Anterior cingulate cortex (tissue), 58 donors: ENCODE data around the gene PCSK9.

Source experiments
- DNase-seq, 58 donors: peaks; one replicate each; lab custom pipeline; 2025; lab: John Stamatoyannopoulos, UW

PCSK9 gene

DNA sequence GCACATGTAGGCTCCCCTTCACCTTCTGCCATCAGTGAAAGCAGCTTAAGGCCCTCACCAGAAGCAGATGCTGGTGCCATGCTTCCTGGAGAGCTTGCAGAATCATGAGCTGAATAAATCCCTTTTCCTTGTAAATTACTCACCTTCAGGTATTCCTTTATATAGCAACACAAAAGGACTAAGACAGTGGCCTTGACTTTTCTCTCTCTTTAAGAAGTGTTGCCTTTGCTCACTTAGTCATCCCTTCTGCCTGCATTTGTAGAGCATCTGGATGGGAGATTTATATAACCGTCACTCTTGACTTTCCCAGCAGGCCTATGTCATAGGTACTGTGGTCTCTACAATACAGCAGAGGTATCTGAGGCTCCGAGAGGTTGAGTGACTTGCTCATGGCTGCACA, 3.7 kb downstream of the PCSK9 start:
- no peak for DNase-seq

DNA sequence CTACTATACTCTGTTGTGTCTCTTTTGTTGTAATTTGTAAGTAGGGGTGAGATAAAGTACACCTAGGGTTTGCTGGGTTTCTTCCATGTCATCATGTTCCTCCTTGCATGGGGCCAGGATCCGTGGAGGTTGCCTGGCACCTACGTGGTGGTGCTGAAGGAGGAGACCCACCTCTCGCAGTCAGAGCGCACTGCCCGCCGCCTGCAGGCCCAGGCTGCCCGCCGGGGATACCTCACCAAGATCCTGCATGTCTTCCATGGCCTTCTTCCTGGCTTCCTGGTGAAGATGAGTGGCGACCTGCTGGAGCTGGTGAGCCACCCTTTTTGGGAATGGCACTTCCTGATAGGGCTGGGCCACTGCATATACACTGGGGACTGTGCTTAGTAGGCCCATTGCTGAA, 4.4 kb downstream of the PCSK9 start:
- DNase-seq: no peak

DNA sequence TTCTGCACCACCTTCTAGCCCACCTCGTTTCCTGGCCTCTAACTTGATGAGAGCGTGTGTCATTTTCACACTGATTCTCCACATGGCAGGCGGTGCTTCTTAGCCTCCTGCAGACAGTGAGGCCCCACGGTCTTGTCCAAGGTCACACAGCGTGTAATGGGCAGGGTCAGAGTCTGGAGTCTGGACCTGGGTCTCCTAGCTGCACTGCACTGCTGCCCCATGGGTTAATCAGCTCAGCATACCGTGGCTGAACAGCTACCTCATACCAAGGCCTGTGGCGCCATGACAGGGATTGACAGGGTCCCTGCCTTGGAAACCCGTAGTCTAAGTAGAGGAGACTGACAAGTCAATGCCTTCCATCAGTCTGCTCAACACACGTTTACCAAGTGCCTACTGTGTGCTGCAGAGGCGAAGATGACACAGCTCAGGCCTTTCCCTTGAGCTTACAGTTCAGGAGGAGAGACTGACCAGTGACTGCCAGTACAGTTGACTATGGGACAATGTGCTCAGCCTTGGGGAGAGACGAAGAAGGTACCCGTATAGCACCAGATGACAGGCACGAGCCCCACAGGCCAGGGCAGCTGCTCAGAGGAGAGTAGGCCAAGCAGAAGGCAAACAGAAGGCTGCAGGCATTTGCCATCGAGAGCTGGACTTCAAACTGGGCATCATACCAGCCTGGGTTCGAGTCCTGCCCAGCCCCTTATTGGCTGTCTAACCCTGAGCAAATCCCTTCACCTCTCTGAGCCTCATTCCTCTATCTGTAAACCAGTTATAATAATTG, 5.5 kb downstream of the PCSK9 start:
- no peak for DNase-seq

DNA sequence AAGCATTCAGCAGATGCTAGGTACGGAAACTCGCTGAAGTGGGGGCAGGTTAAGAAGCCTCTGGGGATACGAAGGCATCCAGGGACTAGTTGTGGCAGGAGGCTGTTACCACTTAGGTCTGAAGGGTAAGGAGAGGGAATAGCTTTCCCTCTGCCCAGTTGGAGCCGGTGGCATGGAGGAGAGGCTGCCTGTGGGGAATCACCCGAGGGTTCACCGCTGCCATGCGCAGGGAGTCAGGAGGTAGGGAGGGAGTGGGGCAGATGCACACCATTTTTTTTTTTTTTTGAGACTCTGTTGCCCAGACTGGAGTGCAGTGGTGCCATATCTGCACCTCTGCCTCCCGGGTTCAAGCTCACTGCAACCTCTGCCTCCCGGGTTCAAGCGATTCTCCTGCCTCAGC, 6.1 kb downstream of the PCSK9 start:
- DNase-seq: no peak

DNA sequence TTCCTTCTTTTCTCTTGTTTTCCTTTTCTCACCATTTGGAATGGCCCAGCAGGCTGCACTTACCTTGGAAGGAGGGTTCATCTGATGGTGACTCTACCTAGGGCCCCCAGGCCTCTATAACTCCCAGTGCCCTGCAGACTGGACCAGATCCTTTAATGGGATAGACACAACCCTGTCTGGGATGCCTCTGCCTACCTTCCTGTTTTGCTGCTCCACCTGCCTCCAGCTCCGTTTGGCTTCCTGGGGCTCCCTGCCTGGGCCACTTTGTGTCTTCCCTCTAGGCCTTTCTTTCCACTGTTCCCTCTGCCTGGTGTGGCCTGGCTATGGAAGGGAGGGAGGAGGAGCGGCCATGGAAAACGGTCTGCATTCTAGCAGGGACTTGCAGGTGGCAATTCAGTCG, 7.5 kb downstream of the PCSK9 start:
- no peak for DNase-seq

DNA sequence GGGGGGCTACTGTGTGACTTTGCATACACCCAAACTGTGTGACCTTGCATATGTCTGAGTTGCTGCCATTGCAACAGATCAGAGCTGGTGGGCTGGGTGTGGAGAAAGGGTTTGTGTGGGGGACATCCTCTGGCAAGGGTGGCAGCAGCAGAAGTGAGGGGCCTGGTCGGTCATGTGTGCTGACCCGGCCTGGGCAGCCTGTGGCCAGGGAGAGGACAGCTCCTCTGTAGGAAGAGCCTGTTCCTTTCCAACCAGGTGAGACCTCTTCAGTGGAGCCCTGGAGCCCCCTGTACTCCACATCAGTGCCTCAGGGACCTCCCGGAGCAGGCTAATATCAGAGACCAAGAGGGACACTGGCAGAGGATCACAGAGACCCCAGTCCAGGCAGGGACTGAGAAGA, 8.3 kb downstream of the PCSK9 start:
- no peak for DNase-seq

DNA sequence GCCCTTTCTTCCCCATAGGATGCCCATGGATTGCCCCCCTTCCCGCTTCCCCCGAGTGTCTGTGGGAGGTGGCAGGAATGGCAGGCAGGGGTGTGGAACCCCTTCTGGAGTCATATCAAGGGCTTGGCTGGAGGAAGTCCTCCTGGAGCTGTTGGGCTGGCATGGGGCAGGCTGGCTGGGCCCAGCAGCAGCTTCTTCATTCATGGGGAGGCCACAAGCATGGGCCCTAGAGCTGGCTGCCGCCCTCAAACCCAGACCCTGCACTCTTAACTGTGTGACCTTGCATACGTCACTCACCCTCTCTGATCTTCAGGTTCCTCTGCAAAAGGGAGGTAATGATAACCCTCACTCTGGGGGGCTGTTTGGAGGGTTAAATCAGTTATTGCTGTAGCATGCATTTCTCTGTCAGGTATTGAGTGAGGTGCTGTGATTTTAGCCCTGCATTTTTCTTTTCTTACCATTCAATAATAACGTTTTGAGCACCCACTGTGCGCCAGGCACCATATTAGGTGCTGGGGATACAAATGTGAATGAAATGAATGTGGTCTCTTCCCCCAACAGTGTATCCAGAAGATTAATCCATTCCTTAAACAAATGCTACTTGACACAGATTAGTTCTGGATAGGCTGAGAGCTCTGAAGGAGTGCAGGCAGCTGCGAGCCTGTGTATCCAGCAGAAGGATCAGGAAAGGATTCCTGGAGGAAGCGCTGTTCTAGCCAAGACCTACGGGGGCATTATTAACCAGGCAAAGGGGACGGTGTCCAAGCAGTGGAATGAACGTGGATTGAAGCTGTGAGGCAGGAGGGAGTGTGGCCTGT, 9.3 kb downstream of the PCSK9 start:
- DNase-seq: no peak

DNA sequence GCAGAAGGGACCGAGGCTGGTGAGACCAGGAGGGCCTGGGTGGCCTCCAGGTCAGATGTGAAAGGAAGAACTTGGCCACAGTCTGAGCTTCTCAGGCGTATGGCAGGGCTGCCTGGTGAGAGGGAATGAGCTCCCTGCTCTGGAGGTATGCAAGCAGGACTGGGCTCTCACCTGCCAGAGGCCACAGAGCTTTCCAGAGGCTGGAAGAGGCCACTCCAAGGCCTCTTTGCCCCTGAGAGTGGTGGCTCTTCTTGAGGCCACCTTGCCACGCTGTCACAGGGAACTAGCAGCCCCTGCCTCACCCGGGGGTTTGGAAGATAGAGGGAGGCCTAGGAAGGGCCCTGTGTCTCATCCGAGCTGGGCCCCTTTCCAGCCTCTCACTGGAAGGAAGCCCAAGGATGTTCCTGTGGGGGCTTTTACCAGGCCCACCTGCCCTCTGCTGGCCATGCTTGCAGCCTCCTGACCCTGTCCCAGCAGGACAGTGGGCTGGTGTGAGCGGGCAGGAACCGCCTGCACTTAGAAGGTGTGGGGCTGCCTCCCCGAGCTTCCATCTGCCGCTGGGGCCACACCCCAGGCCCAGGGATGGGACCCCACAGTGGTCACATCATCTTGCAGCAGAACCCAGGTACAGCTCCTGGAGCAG, 10.0 kb downstream of the PCSK9 start:
- DNase-seq: no peak

DNA sequence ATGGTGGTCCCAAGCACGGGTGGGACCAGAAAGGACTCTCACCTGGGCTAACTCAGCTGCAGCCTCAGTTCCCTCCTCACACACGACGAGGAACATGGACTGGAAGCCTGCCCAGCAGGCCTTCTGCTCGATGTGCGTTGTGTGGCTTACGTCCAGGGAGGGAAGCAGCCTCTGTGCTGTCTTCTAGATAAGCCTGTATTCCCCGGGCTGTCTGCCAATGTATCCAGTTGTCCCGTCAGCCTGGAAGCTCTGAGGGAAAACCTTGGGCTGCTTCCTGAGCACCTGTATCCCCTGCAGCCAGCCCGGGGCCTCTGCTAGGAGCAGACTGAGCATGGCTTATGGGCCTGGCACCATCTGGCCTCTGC, 10.5 kb downstream of the PCSK9 start:
- DNase-seq: peak in 10 of 58 donors; percentile 10 to 54 (median 19)

DNA sequence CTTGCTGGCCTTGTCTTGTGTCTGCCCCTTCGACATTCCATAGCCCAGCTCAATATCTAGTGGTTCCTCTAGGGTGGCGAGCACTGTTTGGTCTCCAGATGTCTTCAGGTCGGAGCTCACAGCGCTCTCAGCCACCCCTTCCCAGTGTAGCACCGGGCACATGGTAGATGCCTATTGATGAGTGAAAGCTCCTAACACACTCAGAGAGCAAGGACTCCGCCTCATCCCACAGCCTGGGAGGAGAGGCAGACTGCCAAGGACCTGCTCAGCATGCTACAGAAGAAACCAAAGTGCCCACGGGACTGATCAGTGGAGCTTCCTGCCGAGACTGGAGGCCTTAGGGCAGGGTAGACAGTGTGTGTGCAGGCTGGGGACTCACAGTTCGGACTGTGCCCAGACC, 10.9 kb downstream of the PCSK9 start:
- DNase-seq: peak in 22 of 58 donors; percentile 5 to 56 (median 32)

DNA sequence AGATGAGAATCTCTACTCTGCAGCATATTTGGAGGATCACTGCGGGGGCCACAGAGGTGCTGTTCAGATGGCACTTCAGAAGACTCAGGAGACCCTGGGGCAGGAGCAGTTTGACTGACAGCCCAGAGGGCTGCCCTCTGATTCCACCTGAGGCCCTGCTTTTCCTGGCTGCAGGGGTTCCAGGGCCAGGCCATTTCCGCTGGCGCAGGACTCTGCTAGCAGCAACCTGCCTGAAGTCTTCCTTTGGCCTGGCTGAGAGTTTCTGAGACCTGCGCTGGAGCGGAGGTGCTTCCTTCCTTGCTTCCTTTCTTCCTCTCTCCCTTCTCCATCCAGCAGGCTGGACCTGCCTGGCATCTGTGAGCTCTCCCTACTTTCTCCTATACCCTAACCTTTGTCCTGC, 11.8 kb downstream of the PCSK9 start:
- DNase-seq: no peak

DNA sequence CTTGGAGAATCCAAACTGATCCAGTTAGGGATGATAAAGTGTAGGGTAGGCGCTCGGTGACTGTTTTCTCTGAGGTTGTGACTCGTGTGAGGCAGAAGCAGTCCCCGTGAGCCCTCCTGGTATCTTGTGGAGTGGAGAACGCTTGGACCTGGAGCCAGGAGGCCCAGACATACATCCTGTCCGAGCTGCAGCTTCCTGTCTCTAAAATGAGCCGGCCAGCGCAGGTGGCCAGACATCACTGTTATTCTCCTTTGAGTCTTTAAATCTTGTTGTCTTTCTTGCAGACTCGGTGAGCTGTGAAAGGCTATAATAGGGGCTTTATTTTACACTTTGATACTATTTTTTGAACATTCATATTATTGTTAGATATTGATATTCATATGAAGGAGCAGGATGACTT, 12.3 kb downstream of the PCSK9 start:
- no peak for DNase-seq

DNA sequence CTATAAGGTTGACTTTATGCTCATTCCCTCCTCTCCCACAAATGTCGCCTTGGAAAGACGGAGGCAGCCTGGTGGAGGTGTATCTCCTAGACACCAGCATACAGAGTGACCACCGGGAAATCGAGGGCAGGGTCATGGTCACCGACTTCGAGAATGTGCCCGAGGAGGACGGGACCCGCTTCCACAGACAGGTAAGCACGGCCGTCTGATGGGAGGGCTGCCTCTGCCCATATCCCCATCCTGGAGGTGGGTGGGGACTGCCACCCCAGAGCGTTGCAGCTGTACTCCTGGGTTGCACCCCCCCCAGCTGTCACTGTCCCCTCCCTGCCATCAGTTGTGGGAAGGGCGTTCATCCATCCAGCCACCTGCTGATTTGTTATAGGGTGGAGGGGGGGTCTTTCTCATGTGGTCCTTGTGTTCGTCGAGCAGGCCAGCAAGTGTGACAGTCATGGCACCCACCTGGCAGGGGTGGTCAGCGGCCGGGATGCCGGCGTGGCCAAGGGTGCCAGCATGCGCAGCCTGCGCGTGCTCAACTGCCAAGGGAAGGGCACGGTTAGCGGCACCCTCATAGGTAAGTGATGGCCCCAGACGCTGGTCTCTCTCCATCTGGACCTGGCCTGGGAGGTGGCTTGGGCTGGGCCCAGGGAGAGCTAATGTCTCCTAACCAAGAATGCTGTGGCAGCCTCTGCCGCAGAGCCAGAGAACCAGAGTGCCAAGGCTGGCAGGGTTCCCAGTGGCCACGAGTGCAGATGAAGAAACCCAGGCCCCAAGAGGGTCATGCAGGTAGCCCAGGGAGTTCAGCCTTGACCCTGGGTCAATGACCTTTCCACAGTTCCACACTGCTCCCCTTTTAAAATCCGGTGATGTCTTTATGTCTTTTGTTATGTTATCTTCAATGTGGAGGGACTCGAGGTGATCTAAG, 13.1 kb downstream of the PCSK9 start:
- DNase-seq: no peak

DNA sequence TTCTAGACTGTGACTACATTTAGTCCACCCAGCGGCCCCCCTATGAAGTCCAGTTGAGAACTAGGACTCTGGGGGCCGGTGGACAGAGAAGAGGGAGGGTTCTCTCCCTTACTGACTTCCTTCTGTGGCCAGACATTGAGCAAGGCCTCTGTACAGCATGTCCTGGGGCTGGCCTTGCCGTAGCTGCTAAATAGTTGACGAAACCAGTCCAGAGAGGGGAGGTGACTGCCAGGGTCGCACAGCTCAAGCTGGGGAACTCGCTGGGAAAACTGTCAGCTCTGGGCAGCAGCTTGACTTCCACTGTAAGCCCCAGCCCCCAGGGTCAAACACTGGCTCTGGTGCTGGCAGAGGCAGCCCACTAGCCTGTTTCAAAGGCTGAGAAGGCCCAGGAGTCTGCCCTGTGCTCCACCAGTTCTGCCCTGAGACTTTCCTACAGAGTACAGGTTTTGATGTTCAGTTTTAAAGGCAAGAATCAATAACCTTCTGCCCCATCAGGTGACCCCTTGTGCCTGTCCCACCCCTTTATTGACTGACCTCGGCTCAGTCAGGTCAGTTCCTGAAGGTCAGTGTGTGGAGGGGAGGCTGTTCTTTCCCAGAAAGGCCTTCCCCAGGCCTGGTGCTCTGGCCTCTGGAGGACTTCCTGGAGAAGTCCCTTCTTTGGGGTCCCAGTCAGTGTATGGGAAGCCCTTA, 14.1 kb downstream of the PCSK9 start:
- DNase-seq: peak in 2 of 58 donors; percentile 14 to 18

DNA sequence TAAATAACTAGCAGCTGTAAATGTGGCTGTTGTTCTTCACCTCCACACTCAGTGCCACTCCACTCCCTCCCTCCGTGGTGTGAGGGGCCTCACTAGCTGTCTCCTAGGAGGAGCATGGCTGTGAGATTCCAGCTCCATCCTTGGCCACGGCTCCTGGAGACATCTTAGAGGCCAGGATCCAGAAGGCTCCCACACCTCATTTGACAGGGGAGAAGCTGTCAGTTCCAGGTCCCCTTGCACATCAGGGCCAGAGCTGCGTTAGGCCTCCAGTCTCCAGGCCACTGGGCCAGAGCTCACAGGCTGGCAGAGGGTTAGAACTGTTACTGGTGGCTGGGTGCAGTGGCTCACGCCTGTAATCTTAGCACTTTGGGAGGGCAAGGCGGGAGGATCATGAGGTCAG, 15.0 kb downstream of the PCSK9 start:
- no peak for DNase-seq

DNA sequence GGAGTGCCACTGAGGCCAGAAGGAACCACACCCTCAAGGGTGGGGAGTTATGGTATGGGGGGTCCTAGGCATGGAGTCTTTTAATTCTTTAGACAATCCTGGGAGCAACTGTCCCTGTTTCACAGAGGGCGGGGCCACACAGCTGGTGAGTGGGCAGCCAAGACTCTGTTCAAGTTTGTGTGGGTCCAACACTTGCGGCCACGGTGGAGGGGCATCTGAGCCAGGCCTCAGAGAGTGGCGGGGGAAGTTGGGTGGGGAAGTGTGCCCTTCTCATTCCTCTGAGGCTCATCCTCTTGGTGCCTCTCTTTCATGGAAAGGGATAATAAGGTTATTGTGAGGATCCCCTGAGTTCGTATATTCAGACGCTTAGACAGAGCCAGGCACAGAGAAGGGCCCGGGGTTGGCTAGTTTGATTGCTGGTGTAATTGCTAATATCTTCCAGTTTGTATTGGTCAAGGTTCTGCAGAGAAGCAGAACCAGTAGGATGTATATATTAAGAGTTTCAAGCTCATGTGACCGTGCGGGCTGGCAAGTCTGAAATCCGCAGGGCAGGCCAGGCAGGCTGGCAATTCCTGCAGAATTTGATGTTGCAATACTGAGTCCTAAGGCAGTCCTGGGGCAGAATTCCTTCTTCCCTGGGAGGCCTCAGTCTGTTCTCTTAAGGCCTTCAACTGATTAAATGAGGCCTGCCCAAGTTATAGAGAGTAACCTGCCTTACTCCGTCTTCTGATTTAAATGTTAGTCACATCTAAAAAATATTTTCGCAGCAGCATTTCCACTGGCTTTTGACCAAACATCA, 15.9 kb downstream of the PCSK9 start:
- no peak for DNase-seq

DNA sequence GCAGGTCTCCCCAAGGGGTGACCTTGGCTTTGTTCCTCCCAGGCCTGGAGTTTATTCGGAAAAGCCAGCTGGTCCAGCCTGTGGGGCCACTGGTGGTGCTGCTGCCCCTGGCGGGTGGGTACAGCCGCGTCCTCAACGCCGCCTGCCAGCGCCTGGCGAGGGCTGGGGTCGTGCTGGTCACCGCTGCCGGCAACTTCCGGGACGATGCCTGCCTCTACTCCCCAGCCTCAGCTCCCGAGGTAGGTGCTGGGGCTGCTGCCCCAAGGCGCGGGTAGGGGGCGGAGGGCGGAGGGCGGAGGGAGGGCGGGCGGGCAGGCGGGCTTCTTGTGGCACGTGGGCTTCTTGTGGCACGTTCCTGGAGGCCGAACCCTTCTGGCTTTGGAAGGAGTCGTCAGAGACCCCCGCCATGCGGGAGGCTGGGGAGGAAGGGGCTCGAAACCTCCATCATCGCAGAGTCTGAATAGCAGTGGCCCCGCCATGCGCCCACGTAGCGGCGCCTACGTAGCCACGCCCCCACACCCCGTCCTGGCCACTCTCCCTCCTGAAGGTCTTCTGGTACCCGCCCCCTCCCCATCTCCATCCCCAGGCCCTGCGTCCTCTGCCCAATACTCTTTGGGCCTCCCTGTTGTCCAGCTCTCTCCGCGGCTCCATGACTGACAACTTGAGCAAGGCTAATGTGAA, 16.7 kb downstream of the PCSK9 start:
- DNase-seq: no peak

DNA sequence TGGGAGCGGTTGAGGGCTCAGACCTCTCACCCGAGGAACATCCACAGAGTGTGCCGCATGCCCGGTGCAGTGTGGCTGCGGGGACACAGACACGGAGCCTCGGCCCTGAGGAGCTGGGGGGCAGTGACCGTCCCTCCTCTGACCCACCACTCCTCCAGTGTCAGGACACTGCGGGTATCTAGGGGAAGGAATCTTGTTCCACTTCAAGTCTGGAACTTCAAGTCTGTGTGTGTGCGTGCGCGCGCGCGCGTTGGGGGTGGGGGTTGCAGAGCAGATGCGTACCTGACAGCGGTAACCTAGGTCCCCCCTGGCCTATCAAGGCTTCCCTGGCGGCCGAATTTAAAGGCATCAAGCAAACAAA, 17.3 kb downstream of the PCSK9 start:
- no peak for DNase-seq
